GM12874 (cell line): Measurements from ENCODE around the gene UCMA.

Experiments used
- TF ChIP-seq, protein P1 (sequence below): IDR thresholded peaks from 2 replicates; pipeline ENCODE4 v1.5.1; 2011; ENCODE audit warnings: low read depth, mild to moderate bottlenecking, control low read depth, low read length, moderate library complexity; ENCODE audit not compliant: insufficient read depth

The UCMA gene

GRCh38 chr10:13241613-13242012 is 7.4 kb upstream of the UCMA start:
- TF ChIP-seq, protein P1, sequence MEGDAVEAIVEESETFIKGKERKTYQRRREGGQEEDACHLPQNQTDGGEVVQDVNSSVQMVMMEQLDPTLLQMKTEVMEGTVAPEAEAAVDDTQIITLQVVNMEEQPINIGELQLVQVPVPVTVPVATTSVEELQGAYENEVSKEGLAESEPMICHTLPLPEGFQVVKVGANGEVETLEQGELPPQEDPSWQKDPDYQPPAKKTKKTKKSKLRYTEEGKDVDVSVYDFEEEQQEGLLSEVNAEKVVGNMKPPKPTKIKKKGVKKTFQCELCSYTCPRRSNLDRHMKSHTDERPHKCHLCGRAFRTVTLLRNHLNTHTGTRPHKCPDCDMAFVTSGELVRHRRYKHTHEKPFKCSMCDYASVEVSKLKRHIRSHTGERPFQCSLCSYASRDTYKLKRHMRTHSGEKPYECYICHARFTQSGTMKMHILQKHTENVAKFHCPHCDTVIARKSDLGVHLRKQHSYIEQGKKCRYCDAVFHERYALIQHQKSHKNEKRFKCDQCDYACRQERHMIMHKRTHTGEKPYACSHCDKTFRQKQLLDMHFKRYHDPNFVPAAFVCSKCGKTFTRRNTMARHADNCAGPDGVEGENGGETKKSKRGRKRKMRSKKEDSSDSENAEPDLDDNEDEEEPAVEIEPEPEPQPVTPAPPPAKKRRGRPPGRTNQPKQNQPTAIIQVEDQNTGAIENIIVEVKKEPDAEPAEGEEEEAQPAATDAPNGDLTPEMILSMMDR, result no peak

DNA sequence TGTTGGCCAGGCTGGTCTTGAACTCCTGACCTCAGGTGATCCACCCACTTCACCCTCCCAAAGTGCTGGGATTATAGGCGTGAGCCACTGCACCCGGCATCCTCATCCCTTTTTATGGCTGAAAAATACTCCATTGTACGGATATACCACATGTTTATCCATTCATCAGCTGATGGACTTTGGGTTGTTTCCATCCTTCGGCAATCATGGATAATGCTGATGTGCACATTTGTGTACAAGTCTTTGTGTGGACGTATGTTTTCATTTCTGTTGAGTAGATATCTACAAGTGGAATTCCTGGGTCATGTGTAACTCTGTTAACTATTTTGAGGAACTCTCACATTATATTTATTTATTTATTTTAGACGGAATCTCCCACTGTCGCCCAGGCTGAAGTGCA is 5.7 kb upstream of the UCMA start:
- TF ChIP-seq, protein P1, result no peak

DNA sequence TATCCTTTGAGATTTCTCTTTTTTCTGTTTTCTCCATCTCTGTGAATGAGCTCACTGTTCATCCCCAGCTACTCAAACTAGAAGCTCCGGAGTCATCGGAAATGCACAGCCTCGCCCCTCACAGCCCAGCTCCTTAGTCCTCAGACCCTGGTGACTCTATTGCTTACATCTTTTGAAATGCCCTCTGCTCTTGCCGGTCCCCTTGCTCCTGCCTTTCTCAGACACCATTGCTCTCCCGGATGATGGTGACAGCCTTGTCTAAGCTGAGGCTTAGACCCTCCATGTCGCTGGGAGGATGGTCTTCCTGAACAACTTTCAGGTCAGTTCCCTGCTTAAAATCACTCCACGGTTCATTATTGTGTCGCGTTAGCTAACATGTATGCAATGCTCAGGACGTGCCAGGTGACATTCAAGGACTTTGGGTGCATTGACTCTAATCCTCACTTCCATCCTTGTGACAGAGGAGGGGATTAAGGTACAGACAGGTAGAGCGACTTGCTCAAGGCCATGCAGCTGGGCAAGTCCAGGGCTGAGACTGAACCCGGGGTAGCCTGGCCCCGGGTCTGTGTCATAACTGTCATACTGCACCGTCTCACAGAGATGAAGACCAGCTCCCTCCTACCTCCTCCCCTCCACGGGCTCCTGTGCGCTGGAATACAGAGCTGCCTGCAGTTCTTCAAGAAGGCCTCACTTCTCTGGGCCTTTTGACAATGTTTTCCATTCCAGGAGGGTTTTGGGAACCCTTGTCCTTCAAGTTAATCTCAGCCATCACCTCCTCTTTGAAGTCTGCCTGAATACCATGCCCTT is 4.3 kb upstream of the UCMA start:
- TF ChIP-seq, protein P1, result no peak

- TF ChIP-seq, protein P1, result no peak
These were observed 2.5 kb upstream of the UCMA start for GRCh38 chr10:13236638-13237037.

GRCh38 chr10:13233358-13233757 is 816 bp downstream of the UCMA start:
- TF ChIP-seq, protein P1, result no peak

GRCh38 chr10:13231808-13232207 is 2.4 kb downstream of the UCMA start:
- TF ChIP-seq, protein P1, result no peak

- TF ChIP-seq, protein P1, result no peak
These were observed 3.0 kb downstream of the UCMA start for GRCh38 chr10:13231190-13231589.
